ENCODE data around the gene SNED1. TPM values are rescaled to one million over a fixed set of nuclear protein-coding genes. Genes with fewer than 3 reads are reported as not detected.

Gene SNED1
- total RNA-seq, 1 donor from 2014 or later = 22.3 TPM

GRCh38 chr2:241103176-241103595 lies 104.8 kb downstream of the SNED1 start:
- intact Hi-C loops (cut with micrococcal nuclease) = loop anchor here (2.0 to 5.0 kb wide), 4 partner anchors 66 to 542 kb away; partner anchors contain the start of gene DUSP28

- intact Hi-C loops (cut with micrococcal nuclease) = loop anchor here (5.0 kb wide), 1 partner anchor 272 kb away; no protein-coding TSS in a partner anchor
Measured at GRCh38 chr2:241104611-241105010, 106.2 kb downstream of the SNED1 start.

DNA sequence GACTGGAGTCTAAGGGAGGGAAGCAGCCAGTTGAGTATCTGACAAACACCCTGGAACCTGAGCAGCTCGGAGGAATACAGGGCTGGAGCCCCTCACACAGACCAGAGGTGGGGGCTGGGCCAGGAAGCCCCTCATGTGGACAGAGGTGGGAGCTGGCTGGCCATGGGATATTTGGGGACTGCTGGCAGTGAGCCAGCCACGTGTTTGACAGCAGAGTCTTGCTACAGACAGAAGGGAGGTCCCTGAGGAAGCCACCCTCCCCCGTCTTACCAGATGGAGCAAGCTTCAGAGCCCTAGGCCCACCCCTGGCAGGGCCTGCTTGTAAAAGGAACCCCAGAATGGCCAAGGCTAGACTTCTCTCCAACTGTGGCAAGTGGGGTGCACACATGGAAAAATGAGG lies 107.2 kb downstream of the SNED1 start:
- intact Hi-C loops (cut with micrococcal nuclease) = no loop called here

DNA sequence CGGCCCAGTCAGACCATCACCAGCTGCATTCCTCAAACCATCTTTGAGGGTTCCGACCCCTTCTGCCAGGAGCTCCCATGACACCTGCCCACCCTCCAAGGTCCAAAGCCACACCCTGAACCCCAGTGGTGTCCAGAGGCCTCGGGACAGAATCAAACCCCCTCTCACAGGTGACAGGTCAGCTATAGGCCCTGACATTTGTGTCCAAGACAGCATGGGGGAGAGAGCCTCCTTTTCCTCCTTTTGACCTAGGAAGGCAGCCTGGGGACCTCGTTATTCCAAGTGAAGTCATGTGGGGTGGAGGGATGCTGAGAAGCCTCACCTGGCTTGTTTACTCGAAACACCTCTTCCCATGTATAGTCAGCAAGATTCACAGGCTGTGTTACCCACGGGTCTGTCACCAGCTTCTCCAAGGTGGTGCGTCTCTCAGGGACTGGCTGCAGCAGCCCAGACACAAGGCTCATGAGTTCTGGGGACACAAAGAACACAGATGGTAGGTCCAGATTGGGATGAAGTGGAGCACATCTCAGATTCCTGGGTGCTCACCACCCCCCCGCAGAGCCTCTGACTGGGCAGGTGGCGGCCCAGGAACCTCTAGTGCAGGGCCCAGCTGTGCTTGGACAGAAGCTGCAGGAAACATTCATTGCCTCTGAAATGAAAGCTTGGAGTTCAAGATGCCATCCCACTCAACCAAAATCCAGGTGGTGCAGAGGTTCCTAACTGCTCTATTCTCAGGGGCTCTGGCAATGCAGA lies 108.8 kb downstream of the SNED1 start:
- intact Hi-C loops (cut with micrococcal nuclease) = no loop called here

GRCh38 chr2:241108271-241109209 lies 110.1 kb downstream of the SNED1 start:
- intact Hi-C loops (cut with micrococcal nuclease) = loop anchor here (1.0 kb wide), 1 partner anchor 19 kb away; no protein-coding TSS in a partner anchor

GRCh38 chr2:241109210-241110088 lies 111.0 kb downstream of the SNED1 start:
- intact Hi-C loops (cut with micrococcal nuclease) = loop anchor here (1.0 kb wide), 1 partner anchor 18 kb away; no protein-coding TSS in a partner anchor

DNA sequence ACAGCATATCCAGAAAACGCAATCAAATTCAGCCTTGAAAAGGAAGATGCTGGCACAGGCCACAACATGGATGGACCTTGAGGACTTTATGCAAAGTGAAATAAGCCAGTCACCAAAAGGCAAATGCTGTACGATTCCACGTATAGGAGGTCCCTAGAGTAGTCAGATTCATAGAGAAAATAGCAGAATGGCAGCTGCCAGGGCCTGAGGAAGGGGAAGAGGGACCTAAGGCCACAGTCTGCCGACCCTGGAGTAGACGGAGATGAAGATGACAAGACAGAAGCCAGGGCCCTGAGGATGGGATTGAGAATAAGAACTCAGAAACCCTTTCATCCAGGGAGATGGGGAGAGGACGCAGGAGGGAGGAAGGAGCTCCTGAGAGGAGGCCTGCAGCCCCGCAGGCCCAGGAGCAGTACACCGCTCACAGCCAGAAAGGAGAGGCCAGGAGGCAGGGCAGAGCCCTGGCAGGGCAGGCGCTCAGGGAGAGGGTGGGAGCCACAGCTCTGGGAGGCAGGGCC lies 111.7 kb downstream of the SNED1 start:
- intact Hi-C loops (cut with micrococcal nuclease) = no loop called here

DNA sequence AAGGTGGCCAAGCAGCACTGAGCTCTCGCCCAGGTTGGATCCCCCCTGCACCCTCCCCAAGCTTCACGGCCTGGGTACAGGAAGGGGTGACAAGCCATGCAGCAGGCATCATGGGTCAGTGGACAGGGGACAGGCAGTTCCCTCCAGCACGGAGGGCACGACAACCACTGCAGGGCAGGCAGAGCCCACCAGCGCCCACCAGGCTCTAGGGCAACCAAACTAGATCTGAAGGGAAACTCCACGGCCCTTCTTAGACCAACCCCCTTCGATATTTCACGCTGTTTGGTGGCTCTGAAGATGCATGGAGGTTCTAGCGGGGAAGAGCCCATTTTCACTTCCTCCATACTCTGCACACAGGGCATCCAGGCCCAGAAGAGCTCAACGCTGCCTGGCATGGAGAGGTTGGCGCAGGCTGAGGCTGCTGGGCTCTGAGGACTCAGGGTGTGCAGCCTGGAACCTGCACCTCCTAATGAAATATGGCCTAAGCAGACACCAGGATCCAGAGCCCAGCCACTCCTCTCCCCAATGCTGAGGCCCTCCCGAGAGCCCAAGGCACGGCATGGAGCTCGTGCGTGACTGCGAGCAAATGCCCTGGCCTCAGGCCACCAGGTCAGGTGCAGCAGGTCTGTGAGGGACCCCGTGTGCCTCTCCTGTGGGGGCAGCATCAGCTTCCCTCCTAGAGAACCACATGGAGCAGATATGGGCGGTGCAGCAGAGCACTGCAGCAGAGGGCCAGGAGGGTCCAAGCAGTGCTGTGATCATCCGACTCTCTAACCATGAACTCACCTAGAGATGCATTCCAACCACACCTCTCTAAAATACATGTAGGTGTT lies 112.4 kb downstream of the SNED1 start:
- intact Hi-C loops (cut with micrococcal nuclease) = no loop called here

GRCh38 chr2:241111440-241111805 lies 113.0 kb downstream of the SNED1 start:
- intact Hi-C loops (cut with micrococcal nuclease) = no loop called here

- intact Hi-C loops (cut with micrococcal nuclease) = no loop called here
Measured at GRCh38 chr2:241112046-241112445, 113.6 kb downstream of the SNED1 start.

DNA sequence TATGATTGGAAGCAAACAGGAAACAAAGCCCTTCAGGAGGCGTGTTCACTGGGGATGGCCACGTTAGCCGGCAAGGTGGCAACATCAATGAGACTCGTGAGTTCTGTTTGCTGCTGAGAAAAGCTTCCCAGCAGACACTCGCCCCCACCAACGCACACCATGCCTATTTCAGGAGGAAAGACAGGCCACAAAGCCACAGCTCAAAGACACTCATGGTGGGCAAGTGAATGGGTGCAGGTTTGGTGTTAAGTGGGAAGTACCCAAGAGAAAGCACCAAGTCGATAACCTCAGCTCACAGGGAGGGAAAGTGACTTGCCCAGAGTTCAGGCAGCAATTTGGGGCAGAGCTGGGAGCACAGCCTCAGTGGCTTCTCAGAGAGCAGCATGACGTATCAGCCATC lies 114.2 kb downstream of the SNED1 start:
- intact Hi-C loops (cut with micrococcal nuclease) = no loop called here

GRCh38 chr2:241114836-241115235 lies 116.4 kb downstream of the SNED1 start:
- intact Hi-C loops (cut with micrococcal nuclease) = no loop called here

GRCh38 chr2:241115361-241115760 lies 116.9 kb downstream of the SNED1 start:
- intact Hi-C loops (cut with micrococcal nuclease) = no loop called here

DNA sequence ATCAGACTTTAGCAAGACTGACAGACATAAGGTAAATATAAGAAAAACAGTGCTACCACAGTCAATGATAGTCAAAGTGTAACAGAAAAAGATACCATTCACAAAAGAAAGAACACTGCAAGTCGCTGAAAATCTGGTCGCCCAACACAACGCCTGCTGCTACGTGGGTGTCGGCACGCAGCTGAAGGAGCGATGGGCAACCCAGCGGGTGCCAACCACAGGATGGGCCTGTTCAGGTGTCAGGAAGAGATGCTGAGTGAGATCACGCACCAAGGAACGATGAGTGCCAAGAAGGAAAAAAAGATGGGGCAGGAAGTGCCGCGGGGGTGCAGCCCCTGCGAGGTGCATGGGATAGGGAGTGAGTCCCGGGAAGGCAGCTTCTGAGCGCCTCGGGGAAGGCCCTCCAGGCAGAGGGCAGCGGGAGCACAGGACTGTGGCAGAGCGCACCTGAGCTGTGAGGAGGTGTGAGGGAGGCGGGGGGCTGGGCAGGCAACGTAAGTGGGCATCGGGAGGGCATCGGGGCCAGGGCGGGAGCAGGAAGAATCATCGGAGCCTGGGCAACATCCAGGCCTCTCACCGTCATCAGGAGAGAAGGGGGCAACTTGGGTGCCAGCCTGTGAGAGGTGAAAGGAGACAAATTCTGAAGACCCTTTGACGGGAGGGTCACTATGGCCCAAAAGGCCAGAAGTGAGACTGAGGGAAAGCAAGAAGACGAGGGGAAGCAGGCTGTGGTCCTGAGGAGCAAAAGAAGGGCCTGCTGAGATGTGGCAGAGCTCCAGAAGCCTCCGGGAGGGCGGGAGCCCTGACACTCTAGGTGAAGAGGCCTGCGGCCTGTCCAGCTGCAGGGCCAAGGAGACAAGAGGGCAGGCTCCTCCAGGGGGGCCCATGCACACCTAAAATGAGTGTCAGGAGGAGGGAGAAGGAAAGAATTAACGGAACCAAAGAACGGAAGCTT lies 118.5 kb downstream of the SNED1 start:
- intact Hi-C loops (cut with micrococcal nuclease) = no loop called here

GRCh38 chr2:241118737-241119505 lies 120.5 kb downstream of the SNED1 start:
- intact Hi-C loops (cut with micrococcal nuclease) = no loop called here

DNA sequence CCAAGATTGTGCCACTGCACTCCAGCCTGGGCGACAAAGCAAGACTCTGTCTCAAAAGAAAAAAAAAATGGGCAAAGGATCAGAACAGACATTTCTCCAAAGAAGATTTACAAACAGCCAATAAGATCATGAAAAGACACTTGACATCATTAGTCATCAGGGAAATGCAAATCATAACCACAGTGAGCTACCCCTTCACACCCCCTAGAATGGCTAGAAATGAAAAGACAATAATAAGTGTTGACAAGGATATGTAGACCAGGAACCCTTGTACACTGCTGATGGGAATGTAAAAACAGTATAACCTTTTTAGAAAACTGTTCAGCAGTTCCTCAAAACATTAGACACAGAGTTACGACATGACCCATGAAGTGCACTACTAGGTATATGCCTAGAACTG lies 122.0 kb downstream of the SNED1 start:
- intact Hi-C loops (cut with micrococcal nuclease) = no loop called here

DNA sequence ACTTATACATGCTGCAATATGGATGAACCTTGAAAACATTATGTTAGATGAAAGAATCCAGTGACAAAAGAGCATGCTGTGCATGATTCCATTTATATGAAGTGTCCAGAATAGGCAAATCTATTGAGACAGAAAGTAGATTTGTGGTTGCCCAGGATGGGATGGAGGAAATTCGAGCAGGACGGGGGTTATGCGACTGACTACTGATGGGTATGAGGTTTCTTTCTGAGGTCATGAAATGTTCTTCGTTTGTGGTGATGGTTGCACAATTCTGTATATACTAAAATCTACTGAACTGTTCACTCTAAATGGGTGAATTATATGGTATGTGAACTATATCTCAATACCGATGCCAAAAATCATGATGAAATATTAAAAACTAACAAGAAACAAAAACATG lies 122.6 kb downstream of the SNED1 start:
- intact Hi-C loops (cut with micrococcal nuclease) = no loop called here

DNA sequence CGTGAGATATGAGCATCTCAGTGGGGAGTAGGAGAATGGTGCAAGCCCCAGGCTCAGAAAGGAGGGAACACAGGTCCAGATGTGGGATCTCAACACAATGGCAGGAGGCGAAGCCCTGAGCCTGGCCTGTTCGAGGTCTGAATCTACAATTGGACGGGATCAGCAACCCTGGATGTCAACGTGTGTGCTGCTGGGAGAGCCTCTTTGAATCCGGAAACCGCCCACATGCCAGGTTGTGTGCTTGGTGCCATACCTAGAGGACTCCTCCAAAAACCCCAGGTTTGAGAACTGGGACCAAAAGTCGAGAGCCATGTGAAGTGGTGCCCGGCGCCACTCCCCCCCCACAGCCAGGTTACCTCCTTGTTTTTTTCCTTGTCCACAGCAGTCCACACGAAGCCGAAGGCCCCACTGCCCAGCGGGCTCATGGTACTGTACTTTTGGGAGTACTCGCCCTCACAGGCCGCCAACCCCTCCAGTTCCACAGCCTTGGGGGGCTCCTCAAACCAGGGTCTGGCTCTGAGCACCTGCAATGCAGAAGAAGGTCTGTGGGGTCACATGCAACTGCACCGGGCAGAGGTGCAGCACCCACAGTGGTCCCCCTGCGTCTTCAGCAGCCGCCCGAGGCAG lies 124.1 kb downstream of the SNED1 start:
- intact Hi-C loops (cut with micrococcal nuclease) = no loop called here

Data from T-helper 1 cell treated with Interleukin-12 subunit alpha and Interleukin-12 subunit beta and Interleukin-4 antibody, amounts not matched to agents 30 ng/mL and 1 ng/mL, for 36 hours (primary cell).